ENCODE measurements around the gene CDH2.
A peak's percentile ranks its signal among the peaks of the same experiment; 100 is the strongest.

The CDH2 gene

DNA sequence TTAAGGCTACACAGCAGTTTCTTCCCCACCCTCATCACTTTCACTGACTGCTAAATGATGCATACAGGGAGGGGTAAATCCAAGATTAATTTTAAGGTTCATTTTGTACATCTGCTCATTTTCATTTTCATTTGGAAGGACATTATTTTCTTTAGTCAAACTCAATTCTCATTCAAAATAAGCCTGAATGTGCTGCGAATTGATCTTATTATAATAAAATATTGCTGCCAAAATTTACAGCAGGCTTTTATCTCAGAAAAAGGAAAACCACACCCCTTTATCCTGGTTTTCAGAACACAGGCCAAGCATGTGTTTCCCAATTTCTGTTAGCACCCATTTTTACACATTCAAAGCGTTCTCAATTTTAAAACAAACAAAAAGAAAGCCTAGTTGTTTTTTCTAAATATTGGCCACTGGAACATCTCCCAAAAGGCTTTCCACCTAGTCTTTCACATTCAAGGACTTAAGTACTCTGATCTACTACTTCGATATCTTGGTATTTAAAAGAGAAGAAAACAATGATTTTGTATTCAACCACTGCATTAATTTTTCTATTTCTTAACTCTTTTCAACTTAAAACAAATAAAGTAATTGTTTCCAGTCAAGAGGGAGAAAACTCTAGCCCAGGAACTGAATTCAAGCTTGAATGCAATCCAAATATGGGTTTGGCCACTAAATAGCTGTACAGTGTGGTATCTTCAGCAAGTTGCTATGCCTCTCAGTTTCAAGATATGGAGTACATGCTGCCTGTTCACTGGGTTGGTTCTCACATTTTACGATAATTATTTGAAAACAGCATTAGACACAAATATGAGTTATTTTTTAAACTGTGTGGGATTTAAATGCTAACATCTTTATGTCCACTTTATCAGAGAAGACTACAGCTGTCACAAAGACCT, 52.5 kb downstream of the CDH2 start:
- no peak for DNase-seq
- TF ChIP-seq, protein P1, sequence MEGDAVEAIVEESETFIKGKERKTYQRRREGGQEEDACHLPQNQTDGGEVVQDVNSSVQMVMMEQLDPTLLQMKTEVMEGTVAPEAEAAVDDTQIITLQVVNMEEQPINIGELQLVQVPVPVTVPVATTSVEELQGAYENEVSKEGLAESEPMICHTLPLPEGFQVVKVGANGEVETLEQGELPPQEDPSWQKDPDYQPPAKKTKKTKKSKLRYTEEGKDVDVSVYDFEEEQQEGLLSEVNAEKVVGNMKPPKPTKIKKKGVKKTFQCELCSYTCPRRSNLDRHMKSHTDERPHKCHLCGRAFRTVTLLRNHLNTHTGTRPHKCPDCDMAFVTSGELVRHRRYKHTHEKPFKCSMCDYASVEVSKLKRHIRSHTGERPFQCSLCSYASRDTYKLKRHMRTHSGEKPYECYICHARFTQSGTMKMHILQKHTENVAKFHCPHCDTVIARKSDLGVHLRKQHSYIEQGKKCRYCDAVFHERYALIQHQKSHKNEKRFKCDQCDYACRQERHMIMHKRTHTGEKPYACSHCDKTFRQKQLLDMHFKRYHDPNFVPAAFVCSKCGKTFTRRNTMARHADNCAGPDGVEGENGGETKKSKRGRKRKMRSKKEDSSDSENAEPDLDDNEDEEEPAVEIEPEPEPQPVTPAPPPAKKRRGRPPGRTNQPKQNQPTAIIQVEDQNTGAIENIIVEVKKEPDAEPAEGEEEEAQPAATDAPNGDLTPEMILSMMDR (IDR thresholded peaks at IDR 0.05; ENCODE audit: low read depth, low read length): no peak

DNA sequence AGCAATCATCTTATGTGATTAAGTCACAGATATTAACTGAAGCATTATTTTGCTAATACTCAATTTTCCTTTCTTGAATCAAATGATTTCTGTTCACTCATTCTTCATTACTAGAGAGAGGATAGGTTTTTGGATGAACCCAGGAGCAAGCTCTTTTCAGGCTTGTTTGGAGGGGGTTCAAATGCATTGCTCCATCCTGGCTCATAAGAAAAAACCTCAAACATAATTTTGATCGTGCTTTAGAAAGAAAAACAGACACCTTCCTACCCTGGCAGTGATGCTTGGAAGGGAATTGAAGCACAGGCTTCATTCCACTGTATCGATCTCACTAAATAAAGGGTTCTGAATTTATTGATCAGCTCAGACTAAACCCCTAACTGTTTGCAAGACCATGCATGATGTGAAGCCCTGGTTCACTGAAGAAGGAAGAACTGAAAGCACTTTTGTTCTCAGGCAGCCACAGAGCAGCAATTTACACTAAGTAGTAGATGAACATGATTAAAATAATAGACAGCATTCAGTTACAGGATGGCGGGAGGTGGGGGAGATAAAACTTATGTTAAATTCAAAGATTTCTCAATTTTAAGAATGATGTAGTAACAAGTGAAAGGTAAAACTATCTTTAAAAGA, 53.4 kb downstream of the CDH2 start:
- TF ChIP-seq, protein P1 (IDR thresholded peaks at IDR 0.05; ENCODE audit: low read depth, low read length): no peak
- Histone ChIP-seq H3K4me1 (no peaks in the 10 kb centered on the region), H3K4me3 (ENCODE audit: low read depth, low read length) (0 out of 2 replicates have a peak overlapping the region, but pooled peaks have one; percentile 11), H3K27me3 (no peaks in the 10 kb centered on the region), H3K9me3 (no peaks in the 10 kb centered on the region), H3K36me3 (no peaks in the 10 kb centered on the region)
- no peak for DNase-seq

More for the DNA sequence above, 52.5 kb downstream of the CDH2 start:
- Histone ChIP-seq H3K27me3 (no peaks in the 10 kb centered on the region), H3K4me3 (ENCODE audit: low read depth, low read length) (no peak overlapping the region), H3K4me1 (no peaks in the 10 kb centered on the region; the same call in 1 of the 2 replicates), H3K9me3 (no peaks in the 10 kb centered on the region), H3K36me3 (no peaks in the 10 kb centered on the region)

DNA sequence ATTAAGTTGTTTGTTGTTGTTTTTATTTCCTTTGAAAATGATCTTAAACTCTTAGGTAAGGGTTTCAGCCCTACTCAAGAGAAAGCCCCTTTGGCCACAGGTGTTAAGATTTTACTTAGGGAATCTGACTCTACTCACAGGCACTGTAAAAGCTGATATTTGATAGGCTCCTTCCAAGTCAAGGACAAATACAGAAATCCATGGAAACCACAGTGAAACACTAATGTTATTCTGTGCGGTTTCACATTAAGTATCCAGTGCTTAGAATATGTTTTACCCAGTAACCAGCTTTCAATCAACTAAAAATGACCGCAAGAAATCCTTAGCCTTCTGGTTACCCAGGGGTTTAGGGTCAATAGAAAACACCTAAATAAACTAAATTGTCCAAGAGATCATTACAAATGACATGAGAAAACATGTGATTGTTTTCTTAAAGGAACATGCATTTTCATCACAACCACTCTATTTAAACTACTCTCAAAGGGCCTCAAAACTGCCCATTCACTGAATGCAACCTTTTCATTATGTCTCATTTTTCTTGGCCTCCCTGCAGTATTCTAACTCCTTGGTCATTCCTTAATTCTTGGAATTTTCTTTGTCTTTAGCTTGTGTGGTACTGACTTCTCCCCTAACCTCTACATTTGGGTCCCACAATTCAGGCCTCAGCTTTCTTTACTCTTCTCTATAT, 56.0 kb downstream of the CDH2 start:
- Histone ChIP-seq H3K4me1 (no peaks in the 10 kb centered on the region), H3K4me3 (ENCODE audit: low read depth, low read length) (no peak overlapping the region), H3K36me3 (no peaks in the 10 kb centered on the region), H3K9me3 (no peaks in the 10 kb centered on the region), H3K27me3 (no peaks in the 10 kb centered on the region)
- no peak for DNase-seq
- TF ChIP-seq, protein P1 (IDR thresholded peaks at IDR 0.05; ENCODE audit: low read depth, low read length): no peak

DNA sequence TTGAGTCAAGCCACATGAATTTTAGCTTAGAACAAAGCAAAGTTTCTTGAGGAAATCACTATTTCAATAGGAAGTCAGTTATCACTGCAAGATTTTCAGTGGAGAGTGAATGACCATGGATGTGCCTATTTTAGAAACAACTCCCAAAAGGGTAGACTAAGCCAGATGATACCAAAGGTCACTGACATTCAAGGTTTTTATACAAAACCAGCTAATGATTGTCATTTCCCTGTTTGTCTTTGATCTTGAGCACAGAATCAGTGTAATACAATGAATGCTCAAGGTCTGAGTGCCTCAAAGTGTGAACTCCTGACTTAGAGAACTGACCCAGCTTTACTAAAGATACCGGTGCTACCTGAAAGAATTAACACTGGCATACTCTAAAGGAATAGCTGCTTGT, 60.5 kb downstream of the CDH2 start:
- Histone ChIP-seq H3K4me1 (peaks cover 4% of the 10 kb centered on the region; the same call in 1 of the 2 replicates), H3K9me3 (no peaks in the 10 kb centered on the region), H3K36me3 (no peaks in the 10 kb centered on the region), H3K4me3 (ENCODE audit: low read depth, low read length) (no peak overlapping the region), H3K27me3 (no peaks in the 10 kb centered on the region)
- DNase-seq: no peak
- TF ChIP-seq, protein P1 (IDR thresholded peaks at IDR 0.05; ENCODE audit: low read depth, low read length): no peak

DNA sequence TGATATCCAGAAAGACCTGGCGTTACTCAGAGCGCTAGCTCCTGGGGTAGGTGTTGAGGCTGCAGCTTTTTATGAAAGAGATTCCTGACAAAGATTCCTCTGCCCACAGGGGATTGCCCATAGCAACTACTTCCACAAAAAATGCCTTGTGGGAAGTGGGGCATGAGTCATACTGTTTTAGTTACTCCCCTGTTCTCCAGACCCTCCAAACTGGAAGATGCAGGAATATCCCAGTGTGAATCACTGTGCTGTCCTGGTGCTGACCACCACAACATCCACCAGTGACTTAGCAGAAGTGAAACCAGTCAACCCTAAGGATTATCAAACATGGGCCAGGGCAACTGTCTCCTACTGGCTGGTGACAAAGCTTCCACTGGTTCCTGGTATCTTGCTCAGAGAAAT, 61.8 kb downstream of the CDH2 start:
- Histone ChIP-seq H3K9me3 (no peaks in the 10 kb centered on the region), H3K4me3 (ENCODE audit: low read depth, low read length) (no peak overlapping the region), H3K27me3 (no peaks in the 10 kb centered on the region), H3K4me1 (peaks cover 15% of the 10 kb centered on the region; the same call in 1 of the 2 replicates), H3K36me3 (no peaks in the 10 kb centered on the region)
- TF ChIP-seq, protein P1 (IDR thresholded peaks at IDR 0.05; ENCODE audit: low read depth, low read length): no peak
- peak; percentile 10 for DNase-seq
